H1 (cell line): ENCODE results near the gene TLCD5. TPM values are rescaled to one million over a fixed set of nuclear protein-coding genes. Genes with fewer than 3 reads are reported as not detected.
A peak's percentile ranks its signal among the peaks of the same experiment; 100 is the strongest.

Experiments used
- ASH2L ChIP-seq: fragments of 200-600, 300-600 bp; sonication (generic); IDR thresholded peaks from one replicate; pipeline ENCODE4 v1.7.1; 2017; ENCODE audit warnings: low read length
- BACH1 ChIP-seq: IDR thresholded peaks from 2 replicates; pipeline ENCODE4 v1.6.1; 2012; ENCODE audit warnings: low read length, improper control_type of control experiment
- CREB1 ChIP-seq: IDR thresholded peaks from 2 replicates; pipeline ENCODE4 v1.6.1; 2012; ENCODE audit warnings: inconsistent platforms
- CTBP2 ChIP-seq: IDR thresholded peaks from 2 replicates; pipeline ENCODE4 v1.7.0; 2011; ENCODE audit warnings: borderline replicate concordance, mild to moderate bottlenecking, moderate library complexity, mixed read lengths, low read length; ENCODE audit not compliant: insufficient read depth, insufficient read length
- E2F6 ChIP-seq: IDR thresholded peaks from 2 replicates; pipeline ENCODE4 v1.6.1; 2012; ENCODE audit warnings: inconsistent platforms
- KDM5A ChIP-seq: fragments of 200-600 bp; IDR thresholded peaks from 2 replicates; pipeline ENCODE4 v1.7.1; 2012; ENCODE audit warnings: mild to moderate bottlenecking, low read length, inconsistent platforms, mixed read lengths
- POLR2AphosphoS5 ChIP-seq: IDR thresholded peaks from 2 replicates; pipeline ENCODE4 v1.6.1; 2011; ENCODE audit warnings: low read depth, low read length
- SIN3A ChIP-seq, 2 experiments: IDR thresholded peaks in 1 of 2; conservative IDR thresholded peaks in 1 of 2; 2 replicates each; pipeline ENCODE4 v1.6.1; 2011 to 2012; ENCODE audit warnings: low read length in 2 of 2, improper control_type of control experiment in 1 of 2, low read depth in 1 of 2, mild to moderate bottlenecking in 1 of 2
- SIRT6 ChIP-seq: IDR thresholded peaks from one replicate; pipeline ENCODE4 v1.7.1; 2012; ENCODE audit warnings: low read length, inconsistent platforms
- SP2 ChIP-seq: IDR thresholded peaks from 2 replicates; pipeline ENCODE4 v1.6.1; 2012; ENCODE audit warnings: mild to moderate bottlenecking, low read length, inconsistent platforms
- polyA plus RNA-seq, 7 experiments: library from polyadenylated mRNA; depleted of rRNA in 3 of 7; stranded (reverse) in 5 of 7; unstranded in 2 of 7; fragments of >200 nt in 5 of 7; fragments of 200-250 nt in 2 of 7; gene quantifications; 1 replicate in 5 of 7; 2 replicates in 1 of 7; 4 replicates in 1 of 7; pipeline versions ENCODE4 v1.2.1 to v1.2.3, GENCODE V29; 2011 to 2013; ENCODE audit warnings: missing spikeins in 2 of 7, mixed read lengths in 2 of 7
- total RNA-seq: library from RNA; stranded (reverse); fragmentation: NEBNext Ultra II Directional; extraction: Animal tissue kit (Norgen Biotek cat#: 25700); gene quantifications from 2 replicates; pipeline ENCODE4 v1.2.1, GENCODE V29; 2021

The TLCD5 gene
- total and polyA plus RNA-seq, 2 of the 8 experiments (the other 6 are each of a cell fraction or from before 2014, with no cell fraction given) = 9.5 to 10.1 TPM

- TF ChIP-seq KDM5A (no peak), POLR2AphosphoS5 (no peak), SIN3A (conservative IDR thresholded peaks at IDR 0.05 in 1 of 2, IDR thresholded peaks at IDR 0.05 in 1 of 2; ENCODE audit: low read depth in 1 of 2, low read length in 2 of 2) (no peak), CREB1 (0 out of 2 replicates have a peak, but pooled peaks have one; percentile 45), ASH2L (no peak), SP2 (no peak), BACH1 (peak; percentile 28; the same call in 1 of the 2 replicates), E2F6 (no peak), CTBP2 (no peak), SIRT6 (no peak)
These were observed 18.4 kb upstream of the TLCD5 start (continued) for GRCh38 chr11:120306519-120307242.
